H54 (cell line): ENCODE results near the gene VPS51.
A peak's percentile ranks its signal among the peaks of the same experiment; 100 is the strongest.

Experiments
- DNase-seq: peaks from one replicate; pipeline ENCODE4 v3.0.0; 2011; ENCODE audit warnings: low spot score, mixed read lengths; ENCODE audit not compliant: insufficient read length
- FAIRE-seq: peaks from 3 replicates; lab custom pipeline; 2011; peaks lifted over from hg19 to GRCh38; lab: Jason Lieb, UNC
- POLR2A ChIP-seq: IDR thresholded peaks from 2 replicates; pipeline ENCODE4 v1.6.1; 2011; ENCODE audit warnings: low read depth, mild to moderate bottlenecking, low read length

Gene VPS51

DNA sequence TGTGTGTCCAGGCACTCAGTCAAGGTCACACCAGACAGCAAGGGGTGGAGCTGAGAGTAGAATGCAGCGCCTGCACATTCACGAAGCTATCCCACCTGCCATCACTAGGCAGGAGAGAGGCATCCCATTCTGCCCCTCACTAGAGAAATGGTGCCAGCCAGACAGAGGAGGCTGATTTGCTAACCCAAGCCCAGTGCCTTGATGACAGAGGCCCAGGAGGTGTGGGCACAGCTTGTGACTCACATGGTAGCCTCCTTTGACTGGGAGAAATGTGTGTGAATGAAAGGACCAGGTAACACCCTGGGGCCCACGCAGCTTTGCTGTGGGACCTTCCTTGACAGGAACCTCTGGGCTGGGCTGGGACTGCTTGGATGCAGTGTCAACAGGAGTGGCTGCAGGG is 32.5 kb upstream of the VPS51 start:
- FAIRE-seq (no peak), DNase-seq (no peak)
- no peak for TF ChIP-seq POLR2A

DNA sequence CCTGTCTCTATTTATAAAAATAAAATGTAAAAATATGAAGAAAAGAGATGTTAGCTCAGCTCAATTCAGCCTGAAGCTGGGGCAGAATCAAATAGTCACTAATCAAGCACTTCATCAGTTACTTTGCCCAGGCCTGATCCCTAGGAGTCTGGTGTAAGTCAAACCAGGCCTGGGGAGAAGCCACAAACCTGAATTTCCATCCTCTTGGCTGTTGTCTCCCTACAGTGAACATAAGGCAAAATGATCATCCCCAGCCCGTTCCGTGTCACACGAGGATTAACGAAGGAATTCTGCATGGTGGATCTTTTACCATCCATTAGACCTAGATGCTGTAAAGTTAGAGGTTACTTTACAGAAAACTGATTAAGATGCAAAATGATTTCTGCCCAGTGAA is 31.2 kb upstream of the VPS51 start:
- FAIRE-seq (no peak), DNase-seq (no peak)
- TF ChIP-seq POLR2A = no peak

DNA sequence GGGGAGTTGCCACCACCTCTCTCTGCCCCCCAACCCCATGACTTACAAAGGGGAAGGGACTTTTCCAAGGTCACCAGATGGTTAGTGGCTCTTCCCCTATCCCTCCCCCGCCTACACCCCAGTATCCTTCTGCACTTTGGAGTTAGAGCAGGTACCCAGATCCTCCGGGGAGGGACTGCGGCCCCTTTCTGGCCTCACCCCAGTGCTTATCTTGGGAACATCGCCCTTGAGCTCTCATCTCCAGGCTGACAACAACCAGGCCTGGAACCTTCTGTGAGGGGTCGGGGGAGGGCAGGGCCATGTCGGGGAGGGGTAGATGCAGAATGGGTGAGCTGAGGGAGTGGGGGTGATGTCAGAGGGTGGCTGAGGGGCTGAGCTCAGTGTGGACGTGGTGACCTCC is 30.2 kb upstream of the VPS51 start:
- FAIRE-seq = no peak
- TF ChIP-seq POLR2A = no peak

DNA sequence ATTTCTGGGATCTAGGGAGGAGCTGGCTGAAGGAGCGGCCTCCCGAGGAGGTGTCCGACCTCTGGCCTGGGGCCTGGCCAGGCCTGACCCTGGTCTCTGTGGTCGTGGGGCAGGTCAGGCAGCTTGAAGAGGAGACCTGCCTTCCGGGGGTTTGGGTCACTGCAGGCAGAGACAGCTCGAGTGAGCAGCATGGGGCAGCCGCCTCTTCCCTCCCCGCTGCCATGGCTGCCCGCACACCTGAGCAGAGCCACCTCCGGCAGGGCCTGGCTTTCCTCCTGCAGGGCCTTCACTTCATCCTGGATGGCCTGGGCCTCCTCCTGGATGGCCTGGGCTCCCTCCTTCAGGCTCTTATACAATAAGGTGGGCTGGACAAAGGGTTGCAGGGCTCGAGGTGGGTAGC is 29.7 kb upstream of the VPS51 start:
- no peak for FAIRE-seq
- no peak for TF ChIP-seq POLR2A
- no peak for DNase-seq

More for the DNA sequence above, 30.2 kb upstream of the VPS51 start:
- DNase-seq = no peak

DNA sequence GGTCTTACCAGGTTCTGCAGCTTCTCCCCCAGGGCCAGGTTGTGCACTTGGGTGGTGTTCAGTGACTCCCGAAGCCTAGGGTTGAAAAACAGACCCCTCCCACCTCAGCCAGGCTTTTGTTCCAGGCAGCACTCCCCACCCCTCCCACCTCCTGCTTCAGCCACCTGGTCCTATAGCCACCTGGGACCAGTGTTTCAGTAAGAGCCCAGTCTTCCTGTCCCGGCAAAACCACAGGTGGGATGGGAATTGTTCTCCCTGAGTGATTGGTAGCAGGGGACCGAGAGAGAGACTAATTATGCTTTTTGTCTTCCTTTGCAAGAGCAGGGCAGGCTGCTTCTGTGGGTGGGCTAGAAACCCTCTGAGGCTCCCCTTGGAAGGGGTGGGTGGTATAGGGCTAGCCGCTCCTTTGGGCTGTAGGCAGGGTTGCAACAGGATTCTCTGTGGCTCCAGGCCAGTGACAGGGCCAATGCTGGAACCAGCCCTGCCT is 29.2 kb upstream of the VPS51 start:
- DNase-seq = no peak
- FAIRE-seq = no peak

DNA sequence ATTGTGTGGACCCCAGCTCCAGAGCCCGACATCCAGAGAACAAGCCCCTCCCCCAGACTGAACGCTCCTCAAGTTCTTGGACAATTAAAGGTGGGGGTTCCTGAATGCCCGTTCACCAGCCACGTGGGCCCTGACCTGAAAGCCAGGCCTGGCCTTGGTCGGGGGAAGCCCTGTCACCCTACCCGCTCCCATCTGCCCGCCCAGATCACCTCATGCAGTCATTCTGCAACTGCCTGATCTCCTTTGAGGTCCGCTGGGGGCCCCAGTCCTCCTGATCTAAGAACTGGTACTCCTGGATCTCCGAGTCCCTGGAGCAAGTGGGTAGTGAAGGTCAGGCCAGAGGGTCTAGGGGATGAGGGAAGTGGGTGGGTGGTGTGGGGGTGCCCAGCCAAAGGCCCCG is 28.6 kb upstream of the VPS51 start:
- no peak for TF ChIP-seq POLR2A
- no peak for FAIRE-seq
- DNase-seq = no peak

More for the DNA sequence above, 29.2 kb upstream of the VPS51 start:
- no peak for TF ChIP-seq POLR2A

DNA sequence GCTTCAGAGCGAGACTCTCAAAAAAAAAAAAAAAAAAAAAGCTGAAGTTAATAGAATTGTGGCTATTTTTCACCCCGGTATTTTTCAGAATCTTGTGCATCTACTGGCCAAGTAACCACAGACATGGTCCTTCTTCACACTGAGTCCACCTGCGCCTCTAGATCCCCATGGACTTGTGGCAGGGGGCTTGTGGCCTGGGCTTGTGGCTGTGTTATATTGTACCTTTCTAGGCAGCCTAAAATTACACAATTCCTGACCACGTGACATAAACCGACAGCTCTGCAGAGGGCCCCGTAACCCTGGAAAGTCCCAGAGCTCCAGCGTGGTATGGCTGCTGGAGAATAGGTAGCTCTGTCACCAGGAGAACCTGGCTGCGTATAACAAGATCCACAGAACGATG is 26.8 kb upstream of the VPS51 start:
- DNase-seq = no peak
- TF ChIP-seq POLR2A = no peak
- no peak for FAIRE-seq

DNA sequence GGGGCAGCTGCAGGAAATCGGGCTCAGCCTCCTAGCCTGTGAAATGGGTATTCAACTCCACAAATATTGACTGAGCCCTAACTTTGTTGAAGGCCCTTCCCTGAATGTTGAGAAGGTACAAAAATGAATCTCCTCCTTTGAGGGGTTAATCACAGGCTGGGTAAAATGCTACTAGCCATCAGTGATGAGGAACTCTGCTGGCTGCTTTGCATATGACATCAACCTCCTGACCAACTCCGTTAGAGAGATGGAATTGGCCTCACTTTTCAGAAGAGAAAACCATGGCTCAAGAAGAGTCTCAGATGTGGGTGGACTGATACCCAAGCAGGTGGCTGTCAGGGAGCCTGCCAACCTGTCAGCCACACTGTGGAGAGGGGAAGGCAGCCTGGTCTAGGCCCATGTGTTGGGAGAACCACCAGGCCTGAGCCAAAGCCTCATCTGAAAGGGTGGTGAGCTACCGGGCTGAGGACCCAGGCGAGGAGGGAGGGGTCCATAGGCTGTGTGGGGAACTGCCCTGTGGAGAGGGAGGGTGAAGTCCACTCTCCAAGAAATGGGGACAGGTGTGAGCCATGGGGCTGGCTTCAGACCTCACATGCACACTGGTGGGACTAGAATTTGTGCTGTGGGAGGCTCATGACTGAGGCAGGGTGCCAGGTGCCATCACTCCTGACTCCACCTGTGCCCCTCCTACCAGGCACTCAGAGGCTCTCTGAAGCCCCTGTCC is 23.9 kb upstream of the VPS51 start:
- no peak for FAIRE-seq
- no peak for DNase-seq
- TF ChIP-seq POLR2A = no peak

DNA sequence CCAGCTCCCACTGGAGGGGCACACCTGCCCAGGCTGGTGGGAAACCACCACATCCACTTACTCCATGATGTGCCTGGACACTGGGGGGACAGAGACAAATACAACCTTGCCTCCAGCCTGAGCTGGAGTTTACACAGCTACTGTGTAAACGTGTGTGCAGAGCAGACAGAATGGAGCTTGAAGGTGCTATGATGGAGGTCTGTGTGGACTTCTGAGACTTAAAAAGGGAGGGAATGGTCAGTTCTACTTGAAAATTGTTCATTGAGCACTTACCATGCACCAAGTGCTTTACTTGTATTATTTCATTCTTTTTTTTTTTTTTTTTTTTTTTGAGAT is 23.4 kb upstream of the VPS51 start:
- FAIRE-seq (no peak), DNase-seq (no peak)
- no peak for TF ChIP-seq POLR2A

DNA sequence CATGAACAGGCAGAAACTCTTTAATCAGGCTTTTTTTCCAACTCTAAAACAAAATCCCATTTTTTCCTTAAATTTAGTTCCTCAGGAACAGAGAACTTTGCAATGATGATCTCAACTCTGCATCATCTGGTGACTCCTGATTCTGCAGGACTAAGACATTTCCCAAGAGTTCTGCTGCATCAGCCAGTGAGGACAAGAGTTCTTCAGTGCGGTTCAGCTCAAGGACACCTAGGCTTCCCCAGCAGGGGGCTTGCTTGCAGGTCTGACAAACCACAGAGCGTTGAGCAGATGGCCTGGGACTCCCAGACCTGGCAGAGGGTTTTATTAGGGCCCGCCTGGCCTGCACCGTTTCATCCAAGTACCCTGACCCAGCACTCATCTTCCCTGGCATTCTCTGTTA is 18.6 kb upstream of the VPS51 start:
- FAIRE-seq (no peak), DNase-seq (no peak)
- no peak for TF ChIP-seq POLR2A

DNA sequence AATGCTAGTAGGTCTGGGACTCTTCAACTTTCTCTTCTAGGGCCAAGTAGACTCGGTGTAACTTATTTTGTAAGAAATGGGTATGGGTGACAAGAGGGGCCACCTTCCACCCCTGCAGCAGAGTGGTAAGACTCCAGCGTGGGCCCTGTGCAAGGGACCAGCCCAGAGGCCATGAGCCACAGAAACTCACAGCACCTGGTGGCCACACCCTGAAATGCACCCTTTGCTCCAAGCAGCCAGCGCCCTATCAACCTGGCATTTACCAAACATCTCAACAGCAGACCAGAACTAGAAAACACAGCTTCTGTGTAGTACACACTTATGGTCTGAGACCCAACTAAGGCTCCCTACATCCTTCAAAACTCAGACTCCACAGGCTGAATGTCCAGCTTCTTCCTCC is 17.9 kb upstream of the VPS51 start:
- DNase-seq (no peak), FAIRE-seq (no peak)
- no peak for TF ChIP-seq POLR2A

DNA sequence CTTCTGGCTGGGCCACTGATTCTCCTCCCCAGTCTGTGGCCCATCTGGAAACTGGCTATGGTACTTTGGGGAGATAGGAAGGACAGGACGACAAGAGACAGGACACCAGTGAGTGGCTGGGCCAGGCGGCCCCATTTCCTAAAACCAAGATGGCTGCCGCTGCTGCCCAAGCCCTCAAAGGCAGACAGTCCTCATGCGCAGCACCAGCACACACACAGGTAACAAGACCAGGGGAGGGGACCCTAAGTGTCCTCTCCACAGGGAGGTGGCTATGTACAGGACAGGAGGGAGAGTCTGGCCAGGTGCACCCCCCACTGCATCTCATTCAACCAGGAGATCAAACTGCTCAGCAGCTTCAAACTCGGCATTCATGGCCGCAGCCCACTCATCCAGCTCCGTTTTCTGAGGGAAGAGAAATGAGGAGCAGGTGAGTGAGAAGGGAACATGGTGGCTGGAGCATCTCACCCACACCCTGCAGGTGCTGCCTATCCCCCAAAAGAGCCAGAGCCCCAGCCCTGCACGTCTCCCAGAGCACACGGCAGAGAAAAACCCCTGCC is 17.1 kb upstream of the VPS51 start:
- no peak for FAIRE-seq
- DNase-seq = no peak
- no peak for TF ChIP-seq POLR2A

DNA sequence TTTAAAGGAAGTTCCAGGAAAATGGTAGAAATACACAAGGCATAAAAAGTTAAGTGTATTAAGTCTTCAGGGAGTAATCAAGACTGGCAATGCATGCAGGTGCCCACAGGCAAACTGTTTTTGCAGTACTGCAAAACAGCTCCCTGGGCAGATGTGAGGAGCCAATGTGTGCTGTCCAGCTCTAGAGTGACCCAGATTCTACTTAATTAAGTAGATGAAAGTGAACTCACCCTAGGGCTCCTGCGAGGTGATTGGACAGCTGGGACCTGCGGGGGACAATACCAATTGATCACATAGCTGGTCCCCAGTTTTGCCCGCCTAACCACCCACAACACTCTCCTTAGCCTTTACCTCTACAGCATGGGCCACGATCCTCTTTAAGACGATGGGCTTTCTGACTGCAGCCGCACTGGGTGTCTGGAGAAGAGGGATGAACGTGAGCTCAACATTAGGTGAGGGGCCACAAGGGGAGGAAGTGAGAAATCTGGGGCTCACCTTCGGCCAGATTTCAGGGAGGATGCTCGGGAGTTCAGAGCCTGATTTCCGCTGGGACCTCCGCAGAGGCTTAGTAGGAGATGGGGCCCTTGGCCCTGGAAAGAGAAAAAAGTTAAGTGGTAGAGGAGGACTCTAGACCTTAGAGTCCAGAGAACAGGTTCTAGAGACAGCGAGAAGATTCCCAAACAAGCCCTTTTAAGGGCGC is 12.7 kb upstream of the VPS51 start:
- DNase-seq = no peak
- no peak for TF ChIP-seq POLR2A
- FAIRE-seq = no peak

DNA sequence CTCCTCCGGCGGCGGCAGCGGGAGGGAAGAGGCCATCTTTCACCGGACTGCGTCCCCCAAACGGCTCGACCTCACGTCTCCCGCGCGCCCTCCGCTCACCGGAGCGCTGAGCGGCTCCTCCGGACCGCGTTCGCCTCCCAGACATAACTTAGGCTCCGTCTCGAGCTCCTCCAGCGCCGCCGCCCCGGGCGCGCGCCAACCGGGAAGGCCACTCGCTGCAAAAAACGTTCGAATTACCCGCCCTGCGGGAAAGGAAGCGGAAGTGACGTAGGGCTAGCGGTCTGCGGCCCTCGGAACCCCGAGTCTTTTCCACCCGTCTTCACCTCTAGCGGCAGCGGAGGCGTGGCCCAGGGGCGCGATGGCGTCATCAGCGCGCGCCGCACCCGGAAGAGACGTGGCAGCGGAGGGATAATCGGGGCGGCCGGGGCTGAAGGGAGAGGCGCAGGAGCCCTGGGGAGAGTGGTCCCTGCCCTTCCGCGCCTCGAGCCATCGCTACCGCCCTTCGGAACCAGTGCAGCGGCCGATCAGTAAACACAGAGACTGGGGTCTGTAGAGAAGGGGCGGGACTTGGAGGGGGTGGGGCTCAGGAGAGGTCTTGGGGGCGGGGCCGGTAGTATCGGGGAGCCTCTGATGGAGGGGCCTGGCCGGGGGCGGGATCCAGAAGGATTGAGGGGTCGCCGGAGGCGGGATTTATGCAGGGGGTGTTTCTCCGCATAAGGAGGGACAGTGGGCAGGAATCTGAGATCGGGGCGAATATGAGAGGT is 12.0 kb upstream of the VPS51 start, which contains the start of the genes CDCA5 and ZFPL1:
Gene CDCA5 (minus strand): TSS at position 207 of the 764 bp plus-strand sequence. CDS start 62 bp downstream, at position 145.
Gene ZFPL1 (plus strand): TSS at position 389 of the 764 bp plus-strand sequence. CDS start 477 bp downstream, outside the sequence.
- no peak for FAIRE-seq
- TF ChIP-seq POLR2A = peak; percentile 67
- DNase-seq = peak; percentile 96
